Spinal cord (tissue), 10 donors: ENCODE results near the gene AMACR. TPM values are rescaled to one million over a fixed set of nuclear protein-coding genes. Genes with fewer than 3 reads are reported as not detected.

ENCODE experiments used
- DNase-seq, 6 donors: peaks; one replicate each; pipeline versions ENCODE4 v3.0.0 to v3.0.0-alpha.2; 2013 to 2015; ENCODE audit warnings: low spot score in 6 of 6, low read depth in 4 of 6
- H3K27ac ChIP-seq: one replicate; pipeline ENCODE4 v1.5.1; 2013; ENCODE audit warnings: low read depth, low read length, control low read depth
- H3K27me3 ChIP-seq: one replicate; pipeline ENCODE4 v1.6.1; 2013; ENCODE audit warnings: low read length; ENCODE audit not compliant: control insufficient read depth, insufficient read depth
- H3K36me3 ChIP-seq: one replicate; pipeline ENCODE4 v1.6.1; 2013; ENCODE audit warnings: low read length; ENCODE audit not compliant: control insufficient read depth, insufficient read depth
- H3K4me1 ChIP-seq: one replicate; pipeline ENCODE4 v1.6.1; 2013; ENCODE audit warnings: low read length; ENCODE audit not compliant: control insufficient read depth, insufficient read depth
- H3K4me3 ChIP-seq: one replicate; pipeline ENCODE4 v1.5.1; 2013; ENCODE audit warnings: low read depth, low read length, control low read depth
- H3K9me3 ChIP-seq: one replicate; pipeline ENCODE4 v1.6.1; 2013; ENCODE audit warnings: low read length; ENCODE audit not compliant: control insufficient read depth, insufficient read depth
- WGBS: methylation state at CpG from one replicate; pipeline ENCODE4 v1.1.5; 2013; ENCODE audit warnings: missing lambda C conversion rate; ENCODE audit not compliant: insufficient coverage; 5-methylcytosine and 5-hydroxymethylcytosine counted together
- polyA plus RNA-seq, 2 donors: library from polyadenylated mRNA; unstranded; fragments of 120-200 nt; gene quantifications; one replicate each; pipeline ENCODE4 v1.2.1, GENCODE V29; 2013; ENCODE audit not compliant: insufficient read length in 2 of 2
- total RNA-seq, 2 donors: library from RNA; depleted of rRNA in 1 of 2; stranded (reverse); fragments of 120-200 nt in 1 of 2; fragments of >200 nt in 1 of 2; gene quantifications; one replicate each; pipeline versions ENCODE4 v1.2.3 to v1.2.4, GENCODE V29; 2013 to 2014
- donor health status: healthy.

Gene AMACR
- total and polyA plus RNA-seq, 4 donors: 13.4 to 21.8 (median 17.1) TPM

DNA sequence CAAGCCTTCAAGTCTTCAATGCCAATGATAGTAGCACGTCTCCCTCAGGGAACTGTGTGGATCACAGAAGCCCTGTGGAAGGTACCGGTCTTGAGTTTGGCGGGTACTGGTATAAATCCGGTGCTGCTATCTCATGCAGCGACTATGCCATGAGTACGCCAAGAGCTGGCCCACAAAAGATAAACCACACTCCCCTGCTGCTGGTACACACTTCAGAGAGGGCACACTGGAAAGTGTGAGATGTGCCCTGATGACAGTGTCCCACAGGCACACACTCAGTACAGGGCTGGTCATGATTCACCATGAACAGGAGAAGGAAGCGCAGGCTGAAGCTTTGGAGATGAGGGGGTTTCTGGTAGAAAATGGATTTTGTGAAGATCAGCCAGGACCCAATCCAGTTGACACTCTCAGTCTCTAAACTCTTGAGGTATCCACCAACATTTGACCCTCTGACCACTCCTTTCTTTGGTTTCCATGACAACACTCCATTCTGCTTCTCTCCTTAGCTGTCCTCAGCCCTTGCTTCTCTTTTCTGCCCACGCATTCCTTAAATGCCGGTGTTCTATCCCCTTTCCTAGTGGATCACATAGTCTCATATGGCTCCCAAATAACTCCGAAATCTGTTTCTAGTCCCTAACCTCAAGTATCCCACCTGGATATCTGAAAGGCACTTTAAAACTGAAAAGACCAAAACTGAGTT, 5.1 kb downstream of the AMACR start:
- no peak for DNase-seq
- H3K27me3 ChIP-seq: no peaks in the 10 kb centered on the region
- H3K4me3 ChIP-seq: no peak overlapping the region
- no peak overlapping the region for H3K27ac ChIP-seq
- 89% methylated on average over 8 of the region's 10 CpGs for WGBS
- peaks cover 4% of the 10 kb centered on the region for H3K36me3 ChIP-seq
- H3K4me1 ChIP-seq: peaks cover 11% of the 10 kb centered on the region
- no peaks in the 10 kb centered on the region for H3K9me3 ChIP-seq

DNA sequence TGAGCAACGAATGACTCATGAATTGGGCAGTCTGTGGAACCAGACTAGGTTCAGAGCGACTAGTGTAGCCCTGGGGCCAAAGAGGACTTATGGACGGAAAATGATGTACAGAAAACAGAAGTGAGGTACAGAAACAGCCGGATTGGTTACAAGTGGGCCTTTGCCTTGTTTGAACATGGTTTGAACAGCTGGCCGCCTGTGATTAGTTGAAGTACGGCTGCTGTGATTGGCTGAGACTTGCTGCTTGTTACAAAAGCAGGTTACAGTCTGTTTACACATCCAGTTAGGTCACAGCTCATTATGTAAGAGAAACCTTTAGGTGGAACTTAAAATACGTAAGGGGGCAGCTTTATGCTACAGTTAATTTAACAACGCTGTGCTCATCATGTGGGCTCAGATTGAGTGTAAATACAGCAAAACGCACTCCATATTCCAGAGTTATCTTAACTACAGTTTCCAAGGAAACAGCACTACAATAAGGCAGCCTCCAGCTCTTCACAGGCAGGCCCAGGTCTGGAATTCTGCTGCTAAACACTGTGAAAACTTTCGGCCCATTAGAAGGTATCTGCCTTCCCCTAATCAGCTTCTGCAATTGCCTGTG, 6.5 kb downstream of the AMACR start:
- WGBS: 56% methylated on average over 6 of the region's 10 CpGs
- H3K4me3 ChIP-seq: no peak overlapping the region
- peak in 5 of 6 donors; percentile 19 to 86 (median 58) for DNase-seq
- H3K36me3 ChIP-seq: peaks cover 4% of the 10 kb centered on the region
- peak overlapping the region; percentile 45 for H3K27ac ChIP-seq
- H3K9me3 ChIP-seq: no peaks in the 10 kb centered on the region
- H3K4me1 ChIP-seq: peaks cover 10% of the 10 kb centered on the region
- no peaks in the 10 kb centered on the region for H3K27me3 ChIP-seq

DNA sequence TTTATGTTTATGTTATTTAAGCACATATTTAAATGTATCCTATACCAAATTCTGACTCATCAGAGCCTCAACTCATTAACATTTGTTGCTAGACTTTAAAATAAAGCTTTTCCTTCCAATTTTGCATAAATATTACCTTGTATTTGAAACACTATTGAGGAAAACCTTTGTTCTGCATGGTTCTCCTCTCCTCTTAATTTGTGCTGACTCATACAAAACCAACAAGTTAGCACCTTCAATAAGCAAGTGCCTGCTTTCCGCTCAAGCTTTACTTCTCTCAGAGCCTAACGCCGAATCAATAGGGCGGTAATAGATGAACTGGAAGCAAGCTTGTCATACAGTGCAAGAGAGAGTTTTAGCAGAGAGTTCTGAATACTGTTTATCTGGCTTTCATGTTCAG, 7.9 kb downstream of the AMACR start:
- DNase-seq: no peak
- Histone ChIP-seq H3K36me3 (peaks cover 4% of the 10 kb centered on the region), H3K4me1 (peaks cover 10% of the 10 kb centered on the region), H3K9me3 (no peaks in the 10 kb centered on the region), H3K27me3 (no peaks in the 10 kb centered on the region), H3K27ac (no peak overlapping the region), H3K4me3 (no peak overlapping the region)
- 92% methylated on average over 4 of the region's 4 CpGs for WGBS

DNA sequence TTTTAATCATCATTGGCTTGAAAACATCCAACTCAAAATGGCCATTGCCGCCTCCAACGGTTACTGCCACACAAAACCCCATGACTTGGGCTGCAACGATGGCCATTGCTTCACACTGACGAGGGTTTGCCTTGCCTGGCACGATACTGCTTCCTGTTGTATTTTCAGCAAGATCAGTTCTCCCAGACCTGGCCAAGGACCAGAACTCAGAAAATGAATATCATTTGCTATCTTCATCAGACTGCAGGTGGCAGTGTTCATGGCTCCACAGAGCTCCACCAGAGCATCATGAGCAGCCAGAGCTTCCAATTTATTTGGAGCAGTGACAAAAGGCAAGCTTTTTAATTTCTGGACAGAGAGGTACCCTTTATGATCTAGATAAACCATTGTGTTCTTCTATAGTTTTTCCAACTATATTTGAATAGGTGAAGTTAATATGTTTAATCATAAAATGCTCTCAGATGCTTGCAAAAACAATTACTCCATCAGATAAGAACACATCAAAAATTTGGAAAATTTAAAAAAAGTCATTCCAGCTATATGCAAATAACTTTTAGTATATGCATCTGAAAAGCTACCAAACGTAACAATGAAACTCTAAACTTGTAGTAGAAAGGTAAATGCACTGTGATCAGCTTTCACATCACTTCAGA, 10.4 kb downstream of the AMACR start:
- H3K27me3 ChIP-seq: no peaks in the 10 kb centered on the region
- no peak overlapping the region for H3K4me3 ChIP-seq
- H3K9me3 ChIP-seq: no peaks in the 10 kb centered on the region
- H3K27ac ChIP-seq: no peak overlapping the region
- WGBS: 38% methylated on average over 5 of the region's 6 CpGs
- peak in 4 of 6 donors; percentile 33 to 93 (median 66) for DNase-seq
- H3K4me1 ChIP-seq: peaks cover 10% of the 10 kb centered on the region
- no peaks in the 10 kb centered on the region for H3K36me3 ChIP-seq

DNA sequence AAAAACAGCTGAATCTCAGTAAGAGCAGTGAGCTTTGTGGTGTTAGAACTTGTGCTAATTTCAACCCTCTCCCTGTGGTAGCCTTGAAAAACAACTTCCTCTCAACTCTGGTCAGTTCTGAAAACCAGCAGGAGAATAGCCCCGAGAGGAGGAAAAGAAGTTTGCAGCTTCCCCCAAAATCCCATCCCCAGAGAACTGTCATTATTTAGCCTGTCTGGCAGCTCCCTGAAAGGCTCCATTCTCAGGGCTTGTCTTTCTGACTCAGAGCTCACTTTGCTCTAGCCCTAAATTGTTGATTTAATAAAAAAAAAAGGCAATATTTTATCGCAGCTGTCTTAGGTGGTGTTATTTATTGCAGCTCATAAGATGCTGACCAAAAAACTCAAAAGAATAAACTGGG, 12.0 kb downstream of the AMACR start:
- Histone ChIP-seq H3K27ac (no peak overlapping the region), H3K36me3 (no peaks in the 10 kb centered on the region), H3K27me3 (no peaks in the 10 kb centered on the region), H3K4me3 (no peak overlapping the region), H3K9me3 (no peaks in the 10 kb centered on the region), H3K4me1 (peaks cover 3% of the 10 kb centered on the region)
- 24% methylated on average over 2 of the region's 2 CpGs for WGBS
- DNase-seq: peak in 2 of 6 donors; percentile 25 to 34

DNA sequence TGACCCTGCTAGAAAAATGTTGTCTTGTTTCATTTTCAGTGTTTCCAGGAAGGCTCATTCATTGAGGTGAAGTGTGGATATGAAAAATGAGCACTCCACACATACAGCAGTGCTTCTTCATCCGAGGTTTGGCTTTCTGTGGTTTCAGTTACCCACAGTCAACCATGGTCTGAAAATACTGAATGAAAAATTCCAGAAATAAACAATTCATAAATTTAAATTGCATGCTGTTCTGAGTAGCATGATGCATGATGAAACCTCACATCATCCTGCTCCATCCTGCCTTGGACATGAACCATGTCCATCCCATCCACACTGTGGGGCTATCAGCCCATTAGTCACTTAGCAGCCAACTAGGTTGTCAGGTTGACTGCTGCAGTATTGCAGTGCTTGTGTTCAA, 13.0 kb downstream of the AMACR start:
- peaks cover 3% of the 10 kb centered on the region for H3K4me1 ChIP-seq
- H3K9me3 ChIP-seq: no peaks in the 10 kb centered on the region
- no peaks in the 10 kb centered on the region for H3K36me3 ChIP-seq
- WGBS: no CpG with 5 or more reads among the region's 1 CpG
- H3K27me3 ChIP-seq: no peaks in the 10 kb centered on the region
- no peak for DNase-seq
- no peak overlapping the region for H3K4me3 ChIP-seq
- H3K27ac ChIP-seq: no peak overlapping the region

DNA sequence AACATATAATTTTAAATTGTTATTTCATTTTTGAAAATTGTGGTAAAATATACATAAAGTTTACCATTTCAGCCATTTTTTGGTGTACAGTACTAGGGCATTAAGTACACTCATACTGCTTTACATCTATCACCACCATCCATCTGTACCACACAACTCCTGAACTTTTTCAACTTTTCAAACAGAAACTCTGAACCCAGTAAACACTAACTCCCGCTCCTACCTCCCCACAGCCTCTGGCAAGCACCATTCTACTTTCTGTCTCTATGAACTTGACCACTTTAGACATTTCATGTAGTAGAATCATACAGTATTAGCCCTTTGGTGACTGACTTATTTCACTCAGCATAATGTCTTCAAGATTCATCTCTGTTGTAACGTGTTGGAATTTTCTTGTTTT, 15.0 kb downstream of the AMACR start:
- WGBS: 100% methylated on average over 1 of the region's 2 CpGs
- no peaks in the 10 kb centered on the region for H3K27me3 ChIP-seq
- peaks cover 2% of the 10 kb centered on the region for H3K36me3 ChIP-seq
- no peak overlapping the region for H3K27ac ChIP-seq
- H3K9me3 ChIP-seq: no peaks in the 10 kb centered on the region
- DNase-seq: no peak
- H3K4me3 ChIP-seq: no peak overlapping the region
- peaks cover 3% of the 10 kb centered on the region for H3K4me1 ChIP-seq

DNA sequence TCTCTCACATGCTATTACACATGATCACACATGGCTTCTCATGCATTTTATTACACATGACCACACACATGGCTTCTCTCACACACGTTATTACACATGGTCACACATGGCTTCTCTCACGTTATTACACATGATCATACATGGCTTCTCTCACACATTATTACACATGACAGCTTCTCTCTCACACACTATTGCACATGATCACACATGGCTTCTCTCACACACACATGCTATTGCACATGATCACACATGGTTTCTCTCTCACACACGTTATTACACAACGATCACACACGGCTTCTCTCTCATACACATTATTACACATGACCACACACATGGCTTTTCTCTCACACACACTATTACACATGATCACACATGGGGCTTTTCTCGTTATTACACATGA, 22.4 kb downstream of the AMACR start:
- 98% methylated on average over 6 of the region's 6 CpGs for WGBS
- no peaks in the 10 kb centered on the region for H3K9me3 ChIP-seq
- peaks cover 7% of the 10 kb centered on the region for H3K36me3 ChIP-seq
- no peaks in the 10 kb centered on the region for H3K27me3 ChIP-seq
- DNase-seq: no peak
- no peak overlapping the region for H3K4me3 ChIP-seq
- no peaks in the 10 kb centered on the region for H3K4me1 ChIP-seq
- no peak overlapping the region for H3K27ac ChIP-seq

DNA sequence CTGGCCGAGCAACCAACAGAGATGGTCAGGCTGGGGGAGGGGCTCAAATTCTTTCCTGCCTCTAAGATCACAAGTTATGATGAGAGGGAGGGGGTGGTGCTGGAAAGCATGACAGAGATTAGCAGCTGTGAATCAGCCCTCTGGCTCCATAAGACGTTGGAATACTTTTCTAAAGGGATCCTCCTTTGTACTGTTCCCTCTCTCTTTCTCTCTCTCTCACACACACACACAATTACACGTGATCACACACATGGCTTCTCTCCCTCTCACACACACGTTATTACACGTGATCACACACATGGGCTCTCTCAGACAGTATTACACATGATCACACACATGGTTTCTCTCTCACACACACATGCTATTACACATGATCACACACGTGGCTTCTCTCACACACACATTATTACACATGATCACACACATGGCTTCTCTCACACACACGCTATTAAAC, 23.2 kb downstream of the AMACR start, which contains the start of gene SLC45A2:
TSS of gene SLC45A2 (minus strand) at position 23 of the 454 bp plus-strand sequence. CDS start 110 bp downstream, outside the sequence.
- Histone ChIP-seq H3K27me3 (no peaks in the 10 kb centered on the region), H3K4me1 (no peaks in the 10 kb centered on the region), H3K27ac (no peak within 1 kb of the TSS), H3K9me3 (no peaks in the 10 kb centered on the region), H3K36me3 (peaks cover 7% of the 10 kb centered on the region), H3K4me3 (no peak within 1 kb of the TSS)
- WGBS: 92% methylated on average over 7 of the region's 7 CpGs
- no peak for DNase-seq
